Frontal cortex (tissue), 4 donors: Measurements from ENCODE around the gene CHAF1A. TPM values are rescaled to one million over a fixed set of nuclear protein-coding genes. Genes with fewer than 3 reads are reported as not detected.

Experiments used
- DNase-seq, 2 donors: peaks; one replicate each; pipeline ENCODE4 v3.0.0; 2012; ENCODE audit warnings: low spot score in 2 of 2
- FAIRE-seq: peaks from 2 replicates; lab custom pipeline; 2012; peaks lifted over from hg19 to GRCh38; lab: Jason Lieb, UNC
- total RNA-seq: library from RNA; depleted of rRNA; stranded (reverse); fragments of >200 nt; gene quantifications from one replicate; pipeline ENCODE4 v1.2.3, GENCODE V29; 2014
- donor health status: control.
- donor health status: control.
- donor health status: control.

Gene CHAF1A
- total RNA-seq, 1 donor from 2014 or later, result 11.8 TPM

DNA sequence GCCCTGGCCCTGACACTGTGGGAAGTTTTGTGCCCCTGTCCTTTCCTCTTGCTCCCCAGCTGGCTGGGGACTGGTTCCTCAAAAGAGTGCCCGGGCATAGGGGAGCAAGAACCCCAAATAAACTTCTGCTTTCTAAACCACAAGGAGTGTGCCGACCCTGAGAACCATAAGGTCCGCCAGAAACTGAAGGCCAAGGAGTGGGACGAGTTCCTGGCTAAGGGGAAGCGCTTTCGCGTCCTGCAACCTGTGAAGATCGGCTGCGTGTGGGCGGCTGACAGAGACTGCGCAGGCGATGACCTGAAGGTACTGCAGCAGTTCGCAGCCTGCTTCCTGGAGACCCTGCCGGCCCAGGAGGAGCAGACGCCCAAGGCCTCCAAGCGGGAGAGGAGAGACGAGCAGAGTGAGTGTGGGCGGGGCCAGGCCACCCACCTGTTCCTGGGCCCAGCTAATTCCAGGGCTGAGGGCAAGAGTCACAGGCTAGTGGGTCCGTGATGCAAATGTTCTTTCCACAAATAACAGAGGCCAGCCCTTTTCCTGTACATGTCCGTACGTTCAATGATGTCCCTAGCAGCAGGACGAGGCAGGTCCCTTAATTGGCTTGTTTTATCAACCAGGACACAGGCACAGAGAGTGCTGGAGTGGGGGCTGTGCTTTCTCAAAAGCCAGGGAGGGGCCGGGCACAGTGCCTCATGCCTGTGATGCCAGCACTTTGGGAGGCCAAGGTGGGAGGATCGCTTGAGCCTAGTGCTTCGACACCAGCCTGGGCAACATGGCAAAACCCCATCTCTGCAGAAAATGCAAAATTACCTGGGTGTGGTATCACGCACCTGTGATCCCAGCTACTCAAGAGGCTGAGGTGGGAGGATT is 29.6 kb downstream of the CHAF1A start:
- DNase-seq (no peak), FAIRE-seq (no peak)

DNA sequence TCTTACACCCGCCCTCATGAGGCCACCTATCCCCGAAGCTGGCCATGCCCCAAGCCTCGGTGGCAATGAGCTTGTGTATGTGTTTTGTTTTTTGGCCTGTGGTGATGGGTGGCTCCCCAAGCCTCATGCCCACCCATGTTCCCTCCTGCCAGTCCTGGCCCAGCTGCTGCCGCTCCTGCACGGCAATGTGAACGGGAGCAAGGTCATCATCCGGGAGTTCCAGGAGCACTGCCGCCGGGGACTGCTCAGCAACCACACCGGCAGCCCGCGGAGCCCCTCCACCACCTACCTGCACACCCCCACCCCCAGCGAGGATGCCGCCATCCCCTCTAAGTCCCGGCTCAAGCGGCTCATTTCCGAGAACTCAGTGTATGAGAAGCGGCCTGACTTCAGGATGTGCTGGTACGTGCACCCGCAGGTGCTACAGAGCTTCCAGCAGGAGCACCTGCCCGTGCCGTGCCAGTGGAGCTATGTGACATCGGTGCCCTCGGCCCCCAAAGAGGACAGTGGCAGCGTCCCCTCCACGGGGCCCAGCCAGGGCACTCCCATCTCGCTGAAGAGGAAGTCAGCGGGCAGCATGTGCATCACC is 30.6 kb downstream of the CHAF1A start:
- no peak for FAIRE-seq
- DNase-seq, result no peak

GRCh38 chr19:4434391-4434790 is 32.0 kb downstream of the CHAF1A start:
- FAIRE-seq (no peak), DNase-seq (no peak)

- FAIRE-seq (no peak), DNase-seq (no peak)
Observed at GRCh38 chr19:4436231-4436630, 33.8 kb downstream of the CHAF1A start.

DNA sequence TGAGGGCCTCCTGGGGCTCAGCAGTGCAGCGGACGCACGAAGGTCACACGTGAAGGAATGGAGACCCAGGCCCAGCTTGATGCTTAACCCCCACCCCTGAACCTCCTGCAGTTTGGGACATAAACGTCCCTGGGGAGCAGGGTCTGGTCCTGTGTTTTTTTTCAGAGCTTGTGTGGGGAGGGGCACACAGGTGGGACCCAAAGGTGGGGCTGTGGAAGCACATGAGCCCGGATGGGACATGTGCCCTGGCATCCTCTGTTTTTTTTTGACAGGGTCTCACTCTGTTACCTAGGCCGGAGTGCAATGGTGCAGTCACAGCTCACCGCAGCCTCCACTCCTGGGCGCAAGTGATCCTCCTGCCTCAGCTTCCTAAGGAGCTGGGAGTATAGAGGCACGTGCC is 34.7 kb downstream of the CHAF1A start:
- FAIRE-seq (no peak), DNase-seq (no peak)

- DNase-seq, result no peak
- FAIRE-seq, result no peak
Observed at GRCh38 chr19:4439243-4439642, 36.8 kb downstream of the CHAF1A start.

DNA sequence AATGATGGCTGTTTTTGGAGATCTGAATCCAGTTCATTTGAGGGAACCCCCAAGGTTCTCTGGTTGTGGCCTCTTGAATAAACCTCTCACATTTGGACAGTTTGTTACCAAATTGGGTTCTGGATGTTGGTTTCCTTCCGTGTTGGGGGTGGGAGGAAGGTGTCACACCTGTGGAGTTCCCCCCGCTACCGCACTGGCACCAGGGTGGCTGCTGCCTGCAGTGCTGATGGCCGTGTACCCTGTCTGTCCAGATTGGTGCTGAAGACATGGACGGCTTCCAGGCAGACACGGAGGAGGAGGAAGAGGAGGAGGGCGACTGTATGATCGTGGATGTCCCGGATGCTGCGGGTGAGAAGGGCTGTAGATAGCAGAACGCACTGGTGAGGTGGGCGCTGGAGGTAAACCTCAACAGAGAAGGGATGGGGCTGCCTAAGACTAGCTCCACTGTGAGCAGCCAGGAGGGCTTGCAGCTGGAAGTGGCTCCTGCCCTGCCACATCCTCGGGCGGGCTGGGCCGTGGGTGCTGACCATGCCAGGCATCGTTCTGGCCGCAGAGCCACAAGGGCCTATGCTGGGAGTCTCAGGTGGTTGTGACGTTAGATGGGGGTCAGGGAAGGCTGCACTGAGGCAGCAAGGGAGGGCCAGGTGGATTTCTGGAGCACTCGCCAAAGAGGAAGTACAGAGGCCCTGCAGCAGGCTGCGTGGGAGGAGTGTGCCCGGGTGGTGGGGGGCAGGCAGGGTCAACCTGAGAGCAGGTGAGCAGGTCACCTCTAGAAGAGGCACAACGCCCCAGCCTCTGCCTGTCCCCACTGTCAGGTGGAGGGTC is 39.8 kb downstream of the CHAF1A start:
- FAIRE-seq, result no peak
- no peak for DNase-seq

DNA sequence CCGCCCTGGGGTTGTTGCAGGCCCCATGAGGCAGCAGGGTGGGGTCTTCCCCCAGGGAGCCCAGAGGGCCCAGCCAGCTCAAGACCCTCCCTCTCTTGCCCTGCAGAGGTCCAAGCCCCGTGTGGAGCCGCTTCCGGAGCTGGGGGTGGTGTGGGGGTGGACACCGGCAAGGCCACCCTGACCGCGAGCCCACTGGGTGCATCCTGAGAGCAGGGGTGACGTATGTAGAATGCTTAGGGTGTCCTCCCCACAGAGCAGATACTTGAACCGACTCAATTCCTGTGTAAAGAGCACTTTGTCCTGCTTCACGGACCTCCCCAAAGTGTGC is 40.3 kb downstream of the CHAF1A start:
- FAIRE-seq (no peak), DNase-seq (no peak)

GRCh38 chr19:4443188-4443587 is 40.7 kb downstream of the CHAF1A start:
- no peak for DNase-seq
- no peak for FAIRE-seq

DNA sequence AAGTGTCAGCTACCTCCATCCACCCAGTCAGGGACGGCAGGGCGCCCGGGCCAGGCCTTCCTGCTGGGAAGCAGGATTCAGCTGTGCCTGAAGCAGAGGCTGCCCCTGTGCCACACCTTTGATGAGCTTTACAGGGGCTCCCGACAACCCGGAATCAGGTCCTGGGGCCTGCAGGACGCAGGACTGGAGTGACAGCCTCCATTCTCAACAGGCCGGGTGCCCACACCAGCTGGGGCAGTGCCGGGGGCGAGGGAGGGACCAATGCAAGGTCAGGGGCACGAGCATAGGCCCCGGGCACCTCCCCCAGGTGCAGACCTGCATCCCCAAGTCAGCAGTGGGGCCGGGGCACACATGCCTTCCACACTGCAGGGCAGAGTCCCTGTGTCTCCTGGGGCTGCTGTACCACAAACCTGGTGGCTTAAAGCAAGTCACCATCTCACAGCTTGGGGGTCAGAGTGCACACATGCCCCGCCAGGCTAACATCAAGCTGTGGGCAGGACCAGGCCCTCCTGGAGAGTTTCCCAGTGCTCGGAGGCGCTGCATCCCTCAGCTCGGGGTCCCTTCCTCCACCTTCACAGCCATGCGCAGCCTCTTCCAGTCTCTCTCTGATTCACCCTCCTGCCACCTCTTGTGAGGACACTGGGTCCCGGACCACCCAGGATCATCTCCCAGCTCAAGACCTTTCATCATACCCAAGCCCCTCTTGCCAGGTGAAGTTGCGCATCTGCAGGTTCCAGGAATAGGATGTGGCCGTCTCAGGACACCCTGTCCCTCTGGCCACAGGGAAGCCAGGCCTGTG is 41.7 kb downstream of the CHAF1A start:
- no peak for DNase-seq
- FAIRE-seq, result no peak

DNA sequence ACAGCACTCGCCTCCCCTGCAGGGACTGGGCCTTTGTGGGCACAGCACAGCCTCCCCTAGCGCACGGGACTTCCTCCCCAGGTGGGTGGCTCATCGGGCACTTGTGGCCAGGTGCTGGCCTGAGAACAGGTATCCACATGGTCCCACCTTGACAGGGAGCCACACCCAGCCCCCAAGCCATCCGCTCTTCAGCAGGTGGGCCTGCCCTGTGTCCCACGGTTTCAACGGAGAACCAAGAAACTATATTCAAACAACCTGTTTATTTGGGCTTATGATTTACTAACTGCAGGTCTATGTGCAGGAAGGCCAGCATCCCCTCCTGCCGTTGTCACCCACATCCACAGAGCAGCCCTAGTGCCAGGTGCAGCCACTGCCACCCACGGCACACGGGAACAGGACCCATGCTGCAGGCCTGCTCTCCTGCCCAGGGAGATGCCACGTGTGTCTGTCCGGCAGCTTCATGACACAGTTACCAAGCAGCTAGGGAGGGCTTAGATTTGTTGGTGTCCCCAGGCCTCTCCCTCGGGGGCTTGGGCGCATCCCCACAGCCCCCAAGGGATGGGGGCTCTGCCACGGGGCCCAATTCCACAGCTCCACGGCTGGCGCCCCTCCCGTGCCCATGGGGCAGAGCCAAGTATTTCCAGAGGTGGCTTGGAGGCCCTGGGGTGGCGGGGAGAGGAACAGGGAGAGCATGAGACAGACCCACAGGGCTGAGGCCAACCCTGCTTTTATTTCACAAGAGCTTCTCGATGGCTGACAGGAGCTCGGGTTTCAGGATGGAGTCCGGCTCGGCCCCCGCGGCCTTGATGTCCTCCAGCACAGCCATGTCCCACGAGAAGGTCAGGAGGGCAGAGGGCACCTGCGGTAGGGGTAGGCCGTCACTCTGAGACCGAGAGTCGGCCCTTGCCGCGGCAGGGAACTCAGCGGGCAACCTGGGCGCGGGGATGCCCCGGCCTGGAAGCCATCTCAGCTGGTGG is 42.6 kb downstream of the CHAF1A start:
- FAIRE-seq, result no peak
- no peak for DNase-seq

- DNase-seq (no peak), FAIRE-seq (no peak)
Observed at GRCh38 chr19:4445963-4446703, 43.7 kb downstream of the CHAF1A start.

DNA sequence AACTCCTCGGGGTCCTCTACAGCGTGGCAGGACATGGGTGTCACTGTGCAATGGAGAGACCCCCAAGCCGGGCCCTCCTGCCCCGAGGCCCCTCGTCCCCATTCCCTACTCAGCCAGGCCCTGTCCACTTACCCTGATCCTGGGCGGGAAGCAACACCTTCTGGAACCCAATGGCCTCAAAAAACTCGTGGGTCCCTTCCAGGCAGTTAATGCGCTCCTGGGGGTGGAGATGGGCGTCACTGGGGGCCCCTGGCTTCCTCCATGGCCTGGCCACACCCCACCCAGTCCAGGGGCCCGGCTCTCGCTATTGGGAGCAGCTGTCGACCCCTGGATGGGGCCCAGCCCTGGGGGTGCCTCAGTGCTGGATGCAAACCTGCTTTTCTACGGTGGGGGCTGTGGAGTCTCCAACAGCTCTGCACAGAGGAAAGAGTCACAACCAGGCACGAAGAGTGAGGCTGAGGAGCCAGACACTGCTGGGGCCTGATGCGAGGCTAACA is 44.3 kb downstream of the CHAF1A start:
- DNase-seq (no peak), FAIRE-seq (no peak)

GRCh38 chr19:4447327-4448146 is 45.1 kb downstream of the CHAF1A start:
- DNase-seq (no peak), FAIRE-seq (no peak)

- DNase-seq (no peak), FAIRE-seq (no peak)
Observed at GRCh38 chr19:4448147-4448985, 45.9 kb downstream of the CHAF1A start.

DNA sequence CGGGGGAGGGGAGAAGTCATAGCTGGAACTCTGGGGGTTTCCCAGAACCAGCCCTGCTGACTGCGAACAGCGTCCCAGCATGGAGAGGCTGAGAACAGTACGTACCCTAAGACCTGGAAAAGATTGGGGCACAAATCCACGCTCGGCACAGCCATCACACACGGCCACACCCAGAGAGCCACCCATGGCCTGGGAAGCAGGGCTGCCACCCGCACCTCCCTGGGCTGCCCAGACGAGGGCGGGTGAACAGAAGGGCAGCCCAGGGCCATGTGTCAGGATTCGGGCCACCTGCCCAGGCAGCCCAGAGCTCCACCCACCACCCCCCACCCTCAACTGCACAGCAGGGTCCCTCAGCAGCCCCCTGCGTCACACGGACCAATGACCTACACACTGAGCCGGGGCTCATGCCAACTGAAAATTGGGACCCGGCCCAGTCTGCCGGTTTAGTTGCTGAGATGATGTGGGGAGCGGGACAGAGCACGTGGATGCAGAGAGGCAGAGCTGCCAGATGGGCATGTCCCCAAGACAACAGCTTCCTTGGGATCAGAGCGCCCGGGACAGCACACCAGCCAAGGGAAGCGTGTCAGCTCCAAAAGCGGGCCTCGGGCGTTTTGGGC is 46.7 kb downstream of the CHAF1A start:
- no peak for FAIRE-seq
- peak; percentile 70 to 77 for DNase-seq
